Endothelial cell of umbilical vein (primary cell): ENCODE data around the gene UPF2. TPM values are rescaled to one million over a fixed set of nuclear protein-coding genes. Genes with fewer than 3 reads are reported as not detected.
"Not testable (repeated sequence)": the region's sequence is repeated elsewhere in the genome, so short reads cannot be mapped to it uniquely, and the experiment has no call there.

Experiments used
- BruUV-seq: library from RNA; stranded (reverse); fragments of 400-500 nt; replicated peaks from 2 replicates; lab custom pipeline; 2021; lab: Mats Ljungman, UMichigan
- CTCF ChIA-PET: fragments of 300-600, 350-600 bp; sonication (Branson Sonifier 250); formaldehyde crosslinking; loops from one replicate; lab custom pipeline; 2021; ENCODE audit warnings: antibody characterized with exemption, inconsistent platforms; lab: Charles Lee
- POLR2A ChIA-PET: fragments of 300-600, 350-600 bp; sonication (Branson Sonifier 250); formaldehyde crosslinking; loops from one replicate; lab custom pipeline; 2021; ENCODE audit warnings: antibody characterized with exemption, inconsistent platforms; lab: Charles Lee
- DNase-seq: peaks from one replicate; pipeline ENCODE4 v3.0.0-alpha.2; 2011; ENCODE audit warnings: low read depth, low spot score
- FAIRE-seq: peaks from 2 replicates; lab custom pipeline; 2011; peaks lifted over from hg19 to GRCh38; lab: Jason Lieb, UNC
- H2AFZ ChIP-seq: 2 replicates; pipeline ENCODE4 v1.6.0; 2012; ENCODE audit warnings: low read depth, low read length, control low read depth, inconsistent platforms
- H3K27ac ChIP-seq: 2 replicates; pipeline ENCODE4 v1.5.1; 2011; ENCODE audit warnings: low read depth, mild to moderate bottlenecking, control low read depth, low read length, moderate library complexity; ENCODE audit not compliant: insufficient read depth
- H3K27me3 ChIP-seq, 2 experiments: 2 replicates each; pipeline versions ENCODE4 v1.6.0 to v1.6.1; 2011; ENCODE audit warnings: low read length in 2 of 2, mixed read lengths in 1 of 2; ENCODE audit not compliant: control insufficient read depth in 2 of 2, insufficient read depth in 2 of 2
- H3K36me3 ChIP-seq, 2 experiments: 2 replicates in 1 of 2; 3 replicates in 1 of 2; pipeline ENCODE4 v1.5.1; 2011; ENCODE audit warnings: low read length in 2 of 2, mild to moderate bottlenecking in 1 of 2, moderate library complexity in 1 of 2; ENCODE audit not compliant: control insufficient read depth in 2 of 2, insufficient read depth in 2 of 2; ENCODE audit errors: extremely low read depth in 1 of 2
- H3K4me1 ChIP-seq: 3 replicates; pipeline ENCODE4 v1.5.1; 2011; ENCODE audit warnings: mild to moderate bottlenecking, low read length; ENCODE audit not compliant: control insufficient read depth, insufficient read depth; ENCODE audit errors: extremely low read depth
- H3K4me2 ChIP-seq: 2 replicates; pipeline ENCODE4 v1.6.1; 2011; ENCODE audit warnings: low read length, control low read depth, mixed read lengths; ENCODE audit not compliant: insufficient read depth
- H3K4me3 ChIP-seq, 3 experiments: fragments of 200-600 bp in 1 of 3; sonication (generic), shearing (Covaris generic) in 1 of 3; replicated peaks in 1 of 3; 2 replicates each; pipeline ENCODE4 v1.5.1; 2011 to 2016; ENCODE audit warnings: control low read depth in 3 of 3, low read length in 3 of 3, mild to moderate bottlenecking in 2 of 3, inconsistent platforms in 1 of 3, low read depth in 1 of 3, moderate library complexity in 1 of 3; ENCODE audit not compliant: insufficient read depth in 1 of 3
- H3K79me2 ChIP-seq: 2 replicates; pipeline ENCODE4 v1.6.0; 2012; ENCODE audit warnings: low read length, inconsistent platforms; ENCODE audit not compliant: control insufficient read depth, insufficient read depth
- H3K9ac ChIP-seq: replicated peaks from 2 replicates; pipeline ENCODE3; 2011; ENCODE audit warnings: low read length, control low read depth; ENCODE audit not compliant: insufficient read depth; ENCODE audit errors: extremely low read depth
- H3K9me1 ChIP-seq: replicated peaks from 3 replicates; pipeline ENCODE4 v1.6.0; 2011; ENCODE audit warnings: mild to moderate bottlenecking, low read length; ENCODE audit not compliant: control insufficient read depth, insufficient read depth; ENCODE audit errors: extremely low read depth
- H3K9me3 ChIP-seq: replicated peaks from 2 replicates; pipeline ENCODE4 v1.5.1; 2012; ENCODE audit warnings: low read length, inconsistent platforms; ENCODE audit not compliant: control insufficient read depth, insufficient read depth
- H4K20me1 ChIP-seq: replicated peaks from 2 replicates; pipeline ENCODE3; 2011; ENCODE audit warnings: mild to moderate bottlenecking, low read length; ENCODE audit not compliant: control insufficient read depth, insufficient read depth; ENCODE audit errors: extremely low read depth
- CTCF ChIP-seq, 2 donors: IDR thresholded peaks; 1 replicate in 1 of 2; 2 replicates in 1 of 2; pipeline ENCODE4 v1.5.1; 2011; ENCODE audit warnings: low read length in 2 of 2, mild to moderate bottlenecking in 2 of 2, moderate library complexity in 2 of 2, control low read depth in 1 of 2, inconsistent platforms in 1 of 2, low read depth in 1 of 2; ENCODE audit not compliant: insufficient read depth in 1 of 2; ENCODE audit errors: extremely low read depth in 1 of 2
- EZH2 ChIP-seq: IDR thresholded peaks from 2 replicates; pipeline ENCODE4 v1.6.1; 2012; ENCODE audit warnings: borderline replicate concordance, low read depth, mild to moderate bottlenecking, moderate library complexity, low read length, inconsistent platforms; ENCODE audit not compliant: severe bottlenecking
- FOS ChIP-seq: IDR thresholded peaks from 2 replicates; pipeline ENCODE4 v1.6.1; 2011; ENCODE audit warnings: mild to moderate bottlenecking, low read length, moderate library complexity, borderline replicate concordance; ENCODE audit not compliant: insufficient read depth
- GATA2 ChIP-seq: IDR thresholded peaks from 2 replicates; pipeline ENCODE4 v1.7.0; 2011; ENCODE audit warnings: low read depth, mild to moderate bottlenecking, moderate library complexity, mixed read lengths, low read length; ENCODE audit not compliant: insufficient read length, insufficient read depth
- JUN ChIP-seq: IDR thresholded peaks from 2 replicates; pipeline ENCODE4 v1.6.1; 2011; ENCODE audit warnings: borderline replicate concordance, low read depth; ENCODE audit not compliant: insufficient read length, insufficient read depth
- MYC ChIP-seq: IDR thresholded peaks from one replicate; pipeline ENCODE4 v1.6.1; 2011; ENCODE audit warnings: mild to moderate bottlenecking, low read depth, low read length
- POLR2A ChIP-seq: IDR thresholded peaks from 2 replicates; pipeline ENCODE4 v1.6.1; 2012; ENCODE audit warnings: low read depth, mild to moderate bottlenecking, control low read depth, low read length
- POLR2AphosphoS5 ChIP-seq: IDR thresholded peaks from 2 replicates; pipeline ENCODE4 v1.6.1; 2012; ENCODE audit warnings: low read depth, mild to moderate bottlenecking, control low read depth, low read length, moderate library complexity; ENCODE audit not compliant: insufficient read depth
- dilution Hi-C: fragments of 300-500 bp; cut with MboI; formaldehyde crosslinking; loops from one replicate; pipeline ENCODE4 v1.15.0; 2019; ENCODE audit warnings: low sequenced_read_pairs; ENCODE audit not compliant: extremely low pct_ligation_motif_present
- intact Hi-C: fragments of 100-400 bp; cut with micrococcal nuclease; formaldehyde crosslinking; loops from one replicate; pipeline ENCODE4 v1.10.0; 2022
- polyA plus RNA-seq, 4 experiments: library from polyadenylated mRNA; depleted of rRNA in 3 of 4; stranded (reverse) in 3 of 4; unstranded in 1 of 4; fragments of >200 nt; gene quantifications; 2 replicates each; pipeline versions ENCODE4 v1.2.1 to v1.2.3, GENCODE V29; 2011 to 2012; ENCODE audit warnings: missing spikeins in 1 of 4
- total RNA-seq: library from RNA; stranded (reverse); gene quantifications from 2 replicates; pipeline ENCODE4 v1.2.3, GENCODE V29; 2021
- TF ChIP-seq, protein P1 (sequence below): IDR thresholded peaks from 2 replicates; pipeline ENCODE4 v1.6.1; 2011; ENCODE audit not compliant: insufficient read depth, insufficient read length

Gene UPF2
- total and polyA plus RNA-seq, 2 donors (not counting 3 experiments of a cell fraction or from before 2014, with no cell fraction given), result 4.8 to 27.7 TPM

DNA sequence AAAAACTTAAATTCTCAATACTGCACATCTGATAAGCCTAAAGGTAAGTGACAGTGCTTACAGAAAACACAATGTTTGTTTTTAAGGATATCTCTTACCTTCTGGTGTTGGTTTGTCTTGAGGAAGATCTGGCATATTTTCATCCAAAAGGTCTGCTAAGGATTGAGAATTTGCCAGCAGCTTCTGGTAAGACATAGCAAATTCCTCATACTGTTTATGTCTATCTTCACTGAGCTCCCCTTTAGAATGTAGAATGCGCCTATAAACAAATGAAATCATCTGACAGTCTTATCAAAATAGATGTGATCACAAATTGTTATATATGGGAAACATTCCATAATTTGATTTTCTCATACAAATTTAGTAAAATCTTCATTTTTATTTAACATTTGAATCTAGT lies 28.7 kb downstream of the UPF2 start:
- no peak overlapping the region for H2AFZ ChIP-seq
- intact Hi-C loops, result loop anchor here (1.0 kb wide), 1 partner anchor 23 kb away; no protein-coding TSS in a partner anchor
- DNase-seq (no peak), FAIRE-seq (no peak)
- POLR2A ChIA-PET, result no interaction called here
- no peak overlapping the region for H3K9ac ChIP-seq
- H3K9me1 ChIP-seq, result no peaks in the 10 kb centered on the region
- CTCF ChIA-PET, result interaction anchor here (1.1 kb wide), 1 partner anchor 12 kb away, joined by 3 read pairs; no protein-coding TSS in a partner anchor
- no peak overlapping the region for H3K4me2 ChIP-seq
- peaks cover 1% of the 10 kb centered on the region for H3K9me3 ChIP-seq
- no peaks in the 10 kb centered on the region for H3K27me3 ChIP-seq
- no TSS peak for BruUV-seq
- dilution Hi-C loops, result no loop called here
- peaks cover 0 to 5% of the 10 kb centered on the region in 2 experiments for H3K36me3 ChIP-seq
- no peaks in the 10 kb centered on the region for H3K4me1 ChIP-seq
- peaks cover 14% of the 10 kb centered on the region for H3K79me2 ChIP-seq
- H3K4me3 ChIP-seq, result no peak overlapping the region
- H3K27ac ChIP-seq, result no peak overlapping the region
- TF ChIP-seq, protein P1, sequence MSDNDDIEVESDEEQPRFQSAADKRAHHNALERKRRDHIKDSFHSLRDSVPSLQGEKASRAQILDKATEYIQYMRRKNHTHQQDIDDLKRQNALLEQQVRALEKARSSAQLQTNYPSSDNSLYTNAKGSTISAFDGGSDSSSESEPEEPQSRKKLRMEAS, result no peak
- TF ChIP-seq POLR2A (no peak), POLR2AphosphoS5 (no peak), JUN (no peak), CTCF (IDR thresholded peaks at IDR 0.05; ENCODE audit: extremely low read depth in 1 of 2, insufficient read depth in 1 of 2, low read depth in 1 of 2, low read length in 2 of 2) (no peak), MYC (no peak), FOS (no peak), EZH2 (no peak), GATA2 (no peak)
- H4K20me1 ChIP-seq, result no peaks in the 10 kb centered on the region

GRCh38 chr10:12013391-12013790 lies 29.2 kb downstream of the UPF2 start:
- H3K27ac ChIP-seq, H3K27me3 ChIP-seq, H3K4me2 ChIP-seq, H3K4me3 ChIP-seq, H3K9me1 ChIP-seq, FAIRE-seq, H3K9ac ChIP-seq, H3K4me1 ChIP-seq, H2AFZ ChIP-seq, H3K9me3 ChIP-seq, H3K36me3 ChIP-seq, POLR2A ChIA-PET, BruUV-seq, DNase-seq, H4K20me1 ChIP-seq, intact Hi-C loops, dilution Hi-C loops: not testable (repeated sequence)
- peaks cover 14% of the 10 kb centered on the region for H3K79me2 ChIP-seq
- CTCF ChIA-PET, result interaction anchor here (1.1 kb wide), 1 partner anchor 13 kb away, joined by 3 read pairs; no protein-coding TSS in a partner anchor
